Caco-2 (cell line): Measurements from ENCODE around the gene CAND1. TPM values are rescaled to one million over a fixed set of nuclear protein-coding genes. Genes with fewer than 3 reads are reported as not detected.

Experiments
- BruUV-seq: library from RNA; stranded (reverse); fragments of 400-500 nt; replicated peaks from 2 replicates; lab custom pipeline; 2021; lab: Mats Ljungman, UMichigan
- CTCF ChIA-PET: fragments of 300-600 bp; sonication (Branson Sonifier 250); formaldehyde crosslinking; loops from one replicate; lab custom pipeline; 2022; ENCODE audit warnings: antibody characterized with exemption; lab: Charles Lee
- POLR2A ChIA-PET: fragments of 300-600 bp; sonication (Branson Sonifier 250); formaldehyde crosslinking; loops from one replicate; lab custom pipeline; 2022; ENCODE audit warnings: antibody characterized with exemption; lab: Charles Lee
- DNase-seq, 2 experiments: peaks; one replicate each; pipeline versions ENCODE4 v3.0.0 to v3.0.0-alpha.2; 2020 to 2022
- H3K27me3 ChIP-seq: replicated peaks from 2 replicates; pipeline ENCODE4 v1.6.0; 2011; ENCODE audit warnings: low read length; ENCODE audit not compliant: control insufficient read depth, insufficient read depth
- H3K36me3 ChIP-seq: 2 replicates; pipeline ENCODE4 v1.5.1; 2011; ENCODE audit warnings: low read length; ENCODE audit not compliant: control insufficient read depth, insufficient read depth
- H3K4me1 ChIP-seq: fragments of 250-450 bp; sonication (Bioruptor Pico); 2 replicates; pipeline ENCODE4 v1.5.1; 2020; ENCODE audit warnings: mild to moderate bottlenecking
- H3K4me3 ChIP-seq: 2 replicates; pipeline ENCODE4 v1.5.1; 2011; ENCODE audit warnings: low read depth, mild to moderate bottlenecking, control low read depth, low read length
- H3K9me3 ChIP-seq: fragments of 250-450 bp; sonication (Bioruptor Pico); 2 replicates; pipeline ENCODE4 v1.5.1; 2020; ENCODE audit warnings: mild to moderate bottlenecking, moderate library complexity
- H3K27ac Mint-ChIP-seq: one replicate; pipeline ENCODE4 v1.8.0; 2022; ENCODE audit warnings: mixed read lengths; ENCODE audit not compliant: unreplicated experiment
- H3K27me3 Mint-ChIP-seq: one replicate; pipeline ENCODE4 v1.8.0; 2022; ENCODE audit warnings: mixed read lengths; ENCODE audit not compliant: insufficient read depth, unreplicated experiment
- H3K36me3 Mint-ChIP-seq: one replicate; pipeline ENCODE4 v1.8.0; 2022; ENCODE audit warnings: mild to moderate bottlenecking, mixed read lengths; ENCODE audit not compliant: insufficient read depth, unreplicated experiment
- H3K4me1 Mint-ChIP-seq: one replicate; pipeline ENCODE4 v1.8.0; 2022; ENCODE audit warnings: low read depth, mixed read lengths; ENCODE audit not compliant: unreplicated experiment
- H3K4me3 Mint-ChIP-seq: one replicate; pipeline ENCODE4 v1.8.0; 2022; ENCODE audit warnings: mild to moderate bottlenecking, moderate library complexity, mixed read lengths; ENCODE audit not compliant: unreplicated experiment
- H3K9me3 Mint-ChIP-seq: one replicate; pipeline ENCODE4 v1.8.0; 2022; ENCODE audit warnings: mixed read lengths; ENCODE audit not compliant: unreplicated experiment
- intact Hi-C: fragments of 100-400 bp; cut with micrococcal nuclease; formaldehyde crosslinking; loops from one replicate; pipeline ENCODE4 v1.10.0; 2022; ENCODE audit not compliant: unreplicated experiment
- total RNA-seq: library from RNA; stranded (reverse); gene quantifications from 2 replicates; pipeline ENCODE4 v1.2.3, GENCODE V29; 2022
- TF ChIP-seq, protein P1 (sequence below), 2 experiments: fragments of 200-600 bp in 1 of 2; IDR thresholded peaks; 1 replicate in 1 of 2; 2 replicates in 1 of 2; pipeline versions ENCODE4 v1.5.1 to v1.8.0; 2011 to 2022; ENCODE audit warnings: antibody characterized with exemption in 1 of 2, control low read depth in 1 of 2, inconsistent platforms in 1 of 2, low read depth in 1 of 2, low read length in 1 of 2, mild to moderate bottlenecking in 1 of 2, moderate library complexity in 1 of 2; ENCODE audit not compliant: insufficient read depth in 1 of 2, severe bottlenecking in 1 of 2, unreplicated experiment in 1 of 2

The CAND1 gene
- total RNA-seq, 1 experiment from 2014 or later, result 148 TPM

- POLR2A ChIA-PET, result no interaction called here
- H3K9me3 ChIP-seq, result no peaks in the 10 kb centered on the region
- no peak overlapping the region for H3K27ac Mint-ChIP-seq
Observed at GRCh38 chr12:67320614-67321295, 51.6 kb downstream of the CAND1 start.

GRCh38 chr12:67322580-67322979 is 53.4 kb downstream of the CAND1 start:
- TF ChIP-seq, protein P1, sequence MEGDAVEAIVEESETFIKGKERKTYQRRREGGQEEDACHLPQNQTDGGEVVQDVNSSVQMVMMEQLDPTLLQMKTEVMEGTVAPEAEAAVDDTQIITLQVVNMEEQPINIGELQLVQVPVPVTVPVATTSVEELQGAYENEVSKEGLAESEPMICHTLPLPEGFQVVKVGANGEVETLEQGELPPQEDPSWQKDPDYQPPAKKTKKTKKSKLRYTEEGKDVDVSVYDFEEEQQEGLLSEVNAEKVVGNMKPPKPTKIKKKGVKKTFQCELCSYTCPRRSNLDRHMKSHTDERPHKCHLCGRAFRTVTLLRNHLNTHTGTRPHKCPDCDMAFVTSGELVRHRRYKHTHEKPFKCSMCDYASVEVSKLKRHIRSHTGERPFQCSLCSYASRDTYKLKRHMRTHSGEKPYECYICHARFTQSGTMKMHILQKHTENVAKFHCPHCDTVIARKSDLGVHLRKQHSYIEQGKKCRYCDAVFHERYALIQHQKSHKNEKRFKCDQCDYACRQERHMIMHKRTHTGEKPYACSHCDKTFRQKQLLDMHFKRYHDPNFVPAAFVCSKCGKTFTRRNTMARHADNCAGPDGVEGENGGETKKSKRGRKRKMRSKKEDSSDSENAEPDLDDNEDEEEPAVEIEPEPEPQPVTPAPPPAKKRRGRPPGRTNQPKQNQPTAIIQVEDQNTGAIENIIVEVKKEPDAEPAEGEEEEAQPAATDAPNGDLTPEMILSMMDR (IDR thresholded peaks at IDR 0.05; ENCODE audit: insufficient read depth in 1 of 2, low read depth in 1 of 2, low read length in 1 of 2, severe bottlenecking in 1 of 2, unreplicated experiment in 1 of 2), result no peak
- H3K27ac Mint-ChIP-seq, result no peak overlapping the region
- H3K27me3 Mint-ChIP-seq, result no peaks in the 10 kb centered on the region
- H3K4me1 Mint-ChIP-seq, result no peaks in the 10 kb centered on the region
- peaks cover 52% of the 10 kb centered on the region for H3K36me3 Mint-ChIP-seq
- no peaks in the 10 kb centered on the region for H3K27me3 ChIP-seq
- H3K4me3 Mint-ChIP-seq, result no peak overlapping the region
- DNase-seq, result no peak
- intact Hi-C loops, result no loop called here
- peaks cover 1% of the 10 kb centered on the region; the same call in 1 of the 2 replicates for H3K36me3 ChIP-seq
- POLR2A ChIA-PET, result no interaction called here
- BruUV-seq, result no TSS peak
- no peaks in the 10 kb centered on the region for H3K4me1 ChIP-seq
- CTCF ChIA-PET, result no interaction called here
- H3K4me3 ChIP-seq, result no peak overlapping the region
- no peaks in the 10 kb centered on the region for H3K9me3 ChIP-seq
- H3K9me3 Mint-ChIP-seq, result peaks cover 11% of the 10 kb centered on the region

More at GRCh38 chr12:67320614-67321295, 51.6 kb downstream of the CAND1 start:
- H3K4me3 Mint-ChIP-seq, result no peak overlapping the region
- Histone ChIP-seq H3K27me3 (no peaks in the 10 kb centered on the region), H3K4me1 (no peaks in the 10 kb centered on the region), H3K36me3 (peaks cover 1% of the 10 kb centered on the region; the same call in 1 of the 2 replicates), H3K4me3 (no peak overlapping the region)
- intact Hi-C loops, result no loop called here
- H3K9me3 Mint-ChIP-seq, result peaks cover 11% of the 10 kb centered on the region
- CTCF ChIA-PET, result no interaction called here
- H3K36me3 Mint-ChIP-seq, result peaks cover 64% of the 10 kb centered on the region
- H3K4me1 Mint-ChIP-seq, result no peaks in the 10 kb centered on the region
- H3K27me3 Mint-ChIP-seq, result no peaks in the 10 kb centered on the region
- BruUV-seq, result no TSS peak
- TF ChIP-seq, protein P1 (IDR thresholded peaks at IDR 0.05; ENCODE audit: insufficient read depth in 1 of 2, low read depth in 1 of 2, low read length in 1 of 2, severe bottlenecking in 1 of 2, unreplicated experiment in 1 of 2), result no peak
- no peak for DNase-seq

DNA sequence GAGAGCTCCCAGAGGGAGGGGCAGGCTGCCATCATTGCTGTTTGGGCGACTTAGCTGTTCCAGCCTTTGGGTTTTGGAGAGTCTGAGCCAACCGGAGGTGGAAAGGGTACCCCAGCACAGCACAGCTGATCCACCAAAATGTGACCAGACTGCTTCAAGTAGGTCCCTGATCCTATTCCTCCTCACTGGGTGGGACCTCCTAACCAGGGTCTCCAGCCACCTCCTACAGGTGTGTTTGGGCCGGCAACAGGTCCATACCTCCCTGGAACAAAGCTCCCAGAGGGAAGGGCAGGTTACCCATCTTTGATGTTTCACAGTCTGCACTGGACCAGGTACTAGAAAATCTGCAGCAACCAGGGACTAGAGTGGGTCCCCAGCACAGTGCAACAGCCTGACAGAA is 53.8 kb downstream of the CAND1 start:
- intact Hi-C loops, result no loop called here
- ChIA-PET CTCF (no interaction called here), POLR2A (no interaction called here)
- no TSS peak for BruUV-seq
- Histone ChIP-seq H3K27me3 (no peaks in the 10 kb centered on the region), H3K4me3 (no peak overlapping the region), H3K9me3 (no peaks in the 10 kb centered on the region), H3K36me3 (peaks cover 1% of the 10 kb centered on the region; the same call in 1 of the 2 replicates), H3K4me1 (no peaks in the 10 kb centered on the region)
- DNase-seq, result no peak
- Mint-ChIP-seq H3K4me3 (no peak overlapping the region), H3K9me3 (peaks cover 11% of the 10 kb centered on the region), H3K4me1 (no peaks in the 10 kb centered on the region), H3K27me3 (no peaks in the 10 kb centered on the region), H3K27ac (no peak overlapping the region), H3K36me3 (peaks cover 48% of the 10 kb centered on the region)
- TF ChIP-seq, protein P1 (IDR thresholded peaks at IDR 0.05; ENCODE audit: insufficient read depth in 1 of 2, low read depth in 1 of 2, low read length in 1 of 2, severe bottlenecking in 1 of 2, unreplicated experiment in 1 of 2), result no peak
